Fibroblast of skin of right quadriceps (primary cell): Measurements from ENCODE around the gene ACHE.
A peak's percentile ranks its signal among the peaks of the same experiment; 100 is the strongest.

Experiments used
- DNase-seq: peaks from one replicate; pipeline ENCODE4 v3.0.0-alpha.2; 2013

ACHE gene

DNA sequence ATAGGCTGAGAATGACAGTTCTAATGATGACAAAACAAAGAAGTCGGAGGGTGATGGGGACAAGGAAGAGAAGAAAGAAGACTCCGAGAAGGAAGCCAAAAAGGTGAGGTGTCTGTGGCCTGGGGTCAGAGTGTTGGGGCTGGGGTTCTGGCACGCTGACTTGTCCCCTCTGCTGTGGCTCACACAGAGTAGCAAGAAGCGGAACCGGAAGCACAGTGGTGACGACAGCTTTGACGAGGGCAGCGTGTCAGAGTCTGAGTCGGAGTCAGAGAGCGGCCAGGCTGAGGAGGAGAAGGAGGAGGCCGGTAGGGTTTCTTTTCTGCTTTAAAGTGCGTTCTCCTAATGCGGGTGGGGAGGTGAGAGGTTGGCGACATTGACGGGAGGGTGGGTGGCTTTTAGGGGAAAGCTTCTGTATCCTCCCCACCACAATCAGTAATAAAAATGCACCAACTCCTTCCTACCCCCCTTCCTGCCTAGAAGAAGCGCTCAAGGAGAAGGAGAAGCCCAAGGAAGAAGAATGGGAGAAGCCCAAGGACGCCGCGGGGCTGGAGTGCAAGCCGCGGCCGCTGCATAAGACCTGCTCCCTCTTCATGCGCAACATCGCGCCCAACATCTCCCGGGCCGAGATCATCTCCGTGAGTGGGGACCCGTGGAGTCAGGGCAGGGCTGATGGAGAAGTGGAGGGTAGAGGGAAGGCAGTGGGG lies 10.8 kb downstream of the ACHE start:
- DNase-seq: no peak

DNA sequence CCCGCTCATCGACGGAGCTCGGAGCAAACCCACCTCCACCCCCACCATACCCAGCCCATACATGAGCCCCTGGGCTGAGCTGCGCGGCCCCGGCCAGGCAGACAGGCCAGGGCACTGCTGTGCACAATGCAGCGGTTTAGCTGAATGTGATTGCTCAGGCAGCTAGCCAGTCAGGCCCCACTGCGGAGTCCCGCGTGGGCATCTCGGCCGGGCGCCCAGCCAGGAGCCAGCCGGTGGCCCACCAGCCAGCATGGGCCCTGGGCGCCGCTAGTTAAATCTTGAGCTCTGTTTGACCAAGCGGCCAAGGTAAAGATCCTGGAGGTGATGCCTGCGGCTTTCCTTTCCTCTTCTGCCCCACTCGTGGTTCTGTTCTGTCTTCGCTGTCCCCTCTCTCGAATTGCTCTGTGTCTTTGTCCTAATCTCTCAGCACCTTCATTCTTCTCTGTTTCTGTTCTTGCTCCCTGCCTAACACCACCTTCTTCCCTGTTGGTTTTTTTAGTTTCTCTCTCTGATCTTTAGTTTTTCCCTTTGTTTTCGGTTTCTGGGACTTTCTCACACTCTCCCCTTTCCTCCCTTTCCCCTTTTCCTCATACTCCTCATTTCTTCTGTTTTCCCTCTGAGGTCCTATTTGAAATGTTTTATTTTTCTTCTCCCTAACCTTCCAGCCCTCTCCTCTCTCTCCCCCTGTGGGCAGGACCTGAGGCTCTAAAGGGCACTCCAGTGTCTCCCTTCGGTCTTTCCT lies 12.7 kb downstream of the ACHE start:
- no peak for DNase-seq

DNA sequence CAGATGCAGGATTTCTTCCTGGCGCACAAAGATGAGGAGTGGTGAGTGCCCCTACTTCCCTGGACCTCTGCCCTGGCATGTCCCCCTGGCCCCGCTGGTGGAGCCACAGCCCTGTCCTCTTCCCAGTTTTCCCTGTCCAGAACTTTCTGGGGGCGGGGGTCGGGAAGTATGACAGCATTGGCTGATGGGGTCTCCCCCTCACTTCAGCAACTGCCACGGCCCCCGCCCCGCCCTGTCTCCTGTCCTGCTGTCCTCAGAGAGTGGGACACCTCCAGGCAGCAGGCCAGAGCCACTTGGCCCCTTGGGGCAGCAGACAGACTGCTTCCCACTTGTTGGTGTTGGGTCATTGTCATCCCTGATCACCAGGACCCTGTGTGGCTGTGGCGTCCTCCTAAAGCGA lies 13.5 kb downstream of the ACHE start:
- no peak for DNase-seq

DNA sequence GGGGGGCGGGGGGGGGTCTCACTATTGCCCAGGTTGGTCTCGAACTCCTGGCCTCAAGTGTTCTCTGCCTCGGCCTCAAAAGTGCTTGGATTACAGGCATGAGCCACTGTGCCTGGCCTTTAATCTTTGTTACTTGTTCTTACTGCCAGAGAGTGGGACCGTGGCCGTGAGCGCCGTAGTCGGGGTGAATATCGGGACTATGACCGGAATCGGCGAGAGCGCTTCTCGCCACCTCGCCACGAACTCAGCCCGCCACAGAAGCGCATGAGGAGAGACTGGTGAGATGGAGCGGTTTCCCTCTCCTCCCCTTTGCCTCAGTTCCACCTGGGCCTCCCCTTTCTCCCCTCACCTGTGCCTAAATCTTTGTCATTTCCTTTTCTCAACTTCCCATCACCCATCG lies 14.6 kb downstream of the ACHE start:
- no peak for DNase-seq

DNA sequence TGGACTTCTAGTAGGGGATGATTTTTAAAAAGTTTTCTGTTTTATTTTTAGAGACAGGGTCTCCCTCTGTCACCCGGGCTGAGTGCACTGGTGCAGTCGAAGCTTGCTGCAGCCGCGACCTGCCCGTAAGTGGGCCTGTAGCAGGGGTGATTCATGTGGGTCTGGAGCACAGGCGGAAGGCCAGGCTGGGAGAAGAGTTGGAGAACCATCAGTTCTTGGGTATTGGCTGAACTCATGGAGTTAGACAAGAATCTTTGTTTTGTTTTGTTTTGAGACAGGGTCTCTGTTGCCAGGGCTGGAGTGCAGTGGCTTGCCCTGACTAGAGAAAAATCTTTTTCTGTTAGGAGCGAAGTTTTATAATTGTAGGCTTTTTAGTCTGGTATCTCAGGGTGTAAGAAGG lies 15.0 kb downstream of the ACHE start:
- DNase-seq: no peak

DNA sequence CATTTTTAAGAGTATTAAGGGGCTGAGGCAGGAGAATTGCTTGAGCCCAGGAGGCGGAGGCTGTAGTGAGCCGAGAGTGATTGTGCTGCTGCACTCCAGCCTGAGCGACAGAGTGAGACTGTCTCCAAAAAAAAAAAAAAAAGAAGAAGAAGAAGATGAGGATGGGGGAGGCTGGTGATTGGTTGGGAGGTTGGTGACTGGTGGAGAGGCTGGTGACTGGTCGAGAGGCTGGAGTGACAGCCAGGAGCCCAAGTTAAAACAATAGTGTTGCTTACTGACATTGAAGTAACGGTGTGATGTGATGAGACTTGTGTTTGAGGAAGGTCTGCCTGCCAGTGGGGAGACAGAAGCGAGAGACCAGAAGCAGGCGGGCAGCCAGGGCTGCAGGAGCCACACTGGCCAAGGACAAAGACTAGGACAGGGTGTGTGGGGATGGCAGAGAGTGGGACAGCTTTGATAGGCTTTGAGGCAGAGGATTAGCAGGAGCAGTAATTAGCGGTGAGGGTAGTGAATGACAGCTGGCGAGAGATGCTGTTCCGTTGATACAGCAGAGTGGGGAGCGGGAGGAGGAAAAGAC lies 15.9 kb downstream of the ACHE start:
- no peak for DNase-seq

DNA sequence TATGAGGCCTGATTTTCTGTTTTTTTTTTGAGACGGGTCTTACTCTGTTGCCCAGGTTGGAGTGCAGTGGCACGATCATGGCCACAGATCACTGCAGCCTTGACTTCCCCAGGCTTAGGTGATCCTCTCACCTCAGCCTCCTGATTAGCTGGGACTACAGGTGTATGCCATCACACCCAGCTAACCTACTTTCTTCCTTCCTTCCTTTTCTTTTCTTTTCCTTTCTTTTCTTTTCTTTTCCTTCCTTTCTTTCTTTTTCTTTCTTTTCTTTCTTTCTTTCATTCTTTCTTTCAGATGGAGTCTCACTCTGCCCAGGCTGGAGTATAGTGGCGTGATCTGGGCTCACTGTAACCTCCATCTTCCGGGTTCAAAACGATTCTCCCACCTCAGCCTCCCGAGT lies 17.0 kb downstream of the ACHE start:
- DNase-seq: no peak

DNA sequence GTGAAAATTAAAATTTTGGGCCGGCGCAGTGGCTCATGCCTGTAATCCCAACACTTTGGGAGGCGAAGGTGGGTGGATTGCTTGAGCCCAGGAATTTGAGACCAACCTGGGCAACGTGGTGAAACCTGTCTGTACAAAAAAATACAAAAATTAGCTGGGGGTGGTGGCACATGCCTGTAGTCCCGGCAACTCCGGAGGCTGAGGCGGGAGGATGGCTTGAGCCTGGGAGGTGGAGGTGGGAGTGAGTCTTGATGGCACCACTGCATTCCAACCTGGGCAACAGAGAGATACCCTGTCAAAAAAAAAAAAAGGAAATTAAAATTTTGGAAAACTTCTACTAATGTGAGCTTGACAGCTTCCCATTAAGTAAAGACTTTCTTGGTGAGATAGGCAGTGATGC lies 17.7 kb downstream of the ACHE start:
- DNase-seq: no peak

DNA sequence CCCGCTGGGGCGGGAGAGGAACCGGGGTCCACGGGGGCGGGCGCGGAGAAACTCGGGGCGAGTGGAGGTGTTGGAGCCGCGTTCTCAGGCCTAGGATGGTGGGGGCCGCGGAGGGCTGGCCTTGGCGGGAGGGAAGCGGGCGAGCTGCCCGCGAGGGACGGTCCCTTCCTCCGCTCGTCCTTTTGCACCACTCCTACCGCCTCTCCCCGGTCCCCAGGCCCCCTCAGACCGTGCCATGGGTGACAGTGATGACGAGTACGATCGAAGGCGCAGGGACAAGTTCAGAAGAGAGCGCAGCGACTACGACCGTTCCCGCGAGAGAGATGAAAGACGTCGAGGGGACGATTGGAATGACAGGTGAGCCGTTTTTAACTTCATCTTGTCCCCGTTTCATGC lies 20.3 kb downstream of the ACHE start:
- no peak for DNase-seq

DNA sequence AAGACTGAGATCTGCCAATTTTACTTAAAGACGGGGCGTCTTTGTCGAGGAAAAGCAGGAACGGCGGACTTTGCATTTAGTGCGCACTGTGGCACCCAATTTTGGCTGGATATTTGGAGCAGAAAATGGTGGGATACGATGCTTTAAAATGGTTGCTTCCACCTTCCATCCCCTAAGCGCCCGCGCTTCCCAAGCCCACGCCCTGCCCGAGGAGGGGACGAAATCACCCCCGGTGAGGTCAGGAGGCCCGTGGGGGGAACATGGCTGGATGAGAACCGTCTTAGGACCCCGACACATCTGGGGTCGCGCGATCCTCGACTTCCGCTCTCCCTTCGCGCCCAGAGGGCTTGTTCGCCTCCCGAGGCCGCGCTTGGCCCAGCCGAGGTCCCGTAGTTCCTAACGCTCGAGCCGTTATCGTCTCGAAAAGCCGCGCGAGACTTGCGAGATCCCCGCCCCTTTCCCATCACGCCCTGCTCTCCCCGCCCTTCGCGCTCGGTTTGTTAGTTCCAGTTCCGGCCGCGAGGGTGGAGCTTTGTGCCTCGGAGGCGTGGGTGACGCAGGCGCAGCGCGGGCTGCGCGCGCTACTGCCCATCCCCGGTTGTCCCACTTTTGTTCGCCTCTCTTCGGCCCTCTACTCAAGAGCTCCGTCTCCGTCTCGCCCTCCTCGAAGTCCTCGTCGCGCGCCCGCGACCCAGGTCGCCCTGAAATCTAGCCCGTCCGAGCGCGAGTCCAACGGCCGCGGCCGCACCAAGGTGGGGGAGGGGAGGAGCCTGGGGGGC lies 20.9 kb downstream of the ACHE start, which contains the start of gene SRRT:
Gene SRRT (plus strand): TSS at position 527 of the 779 bp plus-strand sequence. CDS start 488 bp downstream, outside the sequence.
- DNase-seq: peak; percentile 98

DNA sequence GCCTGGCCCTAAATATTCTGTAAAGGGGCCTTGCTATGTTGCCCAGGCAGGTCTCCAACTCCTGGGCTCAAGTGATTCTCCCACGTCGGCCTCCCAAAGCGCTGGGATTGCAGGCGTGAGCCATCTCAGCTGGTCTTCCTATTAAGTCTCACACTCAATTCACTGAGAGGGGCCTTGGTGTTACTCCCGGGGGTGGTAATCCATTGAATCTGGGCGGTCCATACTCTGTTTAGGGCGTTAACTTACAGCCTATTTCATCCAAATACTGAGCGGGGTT lies 21.4 kb downstream of the ACHE start:
- no peak for DNase-seq

DNA sequence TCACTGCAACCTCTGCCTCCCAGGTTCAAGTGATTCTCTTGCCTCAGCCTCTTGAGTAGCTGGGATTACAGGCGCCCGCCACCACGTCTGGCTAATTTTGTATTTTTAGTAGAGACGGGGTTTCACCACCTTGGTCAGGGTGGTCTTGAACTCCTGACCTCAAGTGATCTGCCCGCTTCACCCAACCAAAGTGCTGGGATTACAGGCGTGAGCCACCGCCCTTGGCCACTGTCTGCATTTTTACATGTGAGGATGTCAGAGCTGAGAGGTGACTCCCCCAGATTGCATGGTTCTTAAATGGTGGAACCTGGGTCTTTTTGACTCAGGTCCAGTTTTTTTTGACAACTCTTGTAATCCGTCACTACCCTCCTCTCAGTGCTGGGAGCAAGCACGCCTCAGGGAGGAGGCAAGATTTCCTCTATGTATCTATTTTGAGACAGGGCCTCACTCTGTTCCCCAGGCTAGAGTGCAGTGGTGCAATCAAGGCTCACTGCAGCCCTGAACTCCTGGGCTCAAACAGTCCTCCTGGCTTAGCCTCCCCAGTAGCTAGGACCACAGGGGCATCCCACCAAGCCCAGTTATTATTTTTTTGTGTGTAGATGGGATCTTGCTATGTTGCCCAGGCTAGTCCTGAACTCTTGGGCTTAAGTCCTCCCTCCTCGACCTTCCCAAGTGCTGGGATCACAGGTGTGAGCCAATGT lies 21.9 kb downstream of the ACHE start:
- DNase-seq: no peak

DNA sequence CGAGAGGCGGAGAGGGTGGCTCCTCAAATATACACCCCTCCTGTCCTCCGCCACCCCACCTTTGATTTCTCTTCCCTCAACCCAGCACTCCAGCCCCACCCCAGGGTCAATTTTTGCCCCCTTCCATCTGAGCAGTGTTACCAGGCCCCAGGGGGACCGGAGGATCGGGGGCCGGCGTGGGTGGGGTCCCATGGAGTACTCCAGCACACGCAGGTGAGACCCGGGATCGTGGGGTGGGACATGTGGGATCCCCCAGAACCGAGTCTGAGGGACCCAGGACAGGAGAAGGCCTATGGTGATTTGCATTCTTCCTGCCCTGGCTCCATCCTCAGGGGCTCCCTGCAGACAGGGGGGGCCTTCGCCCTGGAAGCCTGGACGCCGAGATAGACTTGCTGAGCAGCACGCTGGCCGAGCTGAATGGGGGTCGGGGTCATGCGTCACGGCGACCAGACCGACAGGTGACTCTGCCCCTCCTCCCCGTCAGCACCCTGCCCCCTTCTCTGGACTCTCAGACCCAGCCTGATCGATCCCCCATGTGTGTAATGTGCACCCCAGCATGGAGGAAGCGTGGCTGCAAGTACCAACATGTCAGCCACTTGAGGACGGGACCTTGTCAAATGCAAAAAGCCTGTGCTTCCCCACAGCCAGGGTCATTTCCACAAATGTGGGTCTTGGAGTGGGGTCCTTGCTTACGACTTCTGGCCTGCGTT lies 27.8 kb downstream of the ACHE start:
- DNase-seq: no peak

DNA sequence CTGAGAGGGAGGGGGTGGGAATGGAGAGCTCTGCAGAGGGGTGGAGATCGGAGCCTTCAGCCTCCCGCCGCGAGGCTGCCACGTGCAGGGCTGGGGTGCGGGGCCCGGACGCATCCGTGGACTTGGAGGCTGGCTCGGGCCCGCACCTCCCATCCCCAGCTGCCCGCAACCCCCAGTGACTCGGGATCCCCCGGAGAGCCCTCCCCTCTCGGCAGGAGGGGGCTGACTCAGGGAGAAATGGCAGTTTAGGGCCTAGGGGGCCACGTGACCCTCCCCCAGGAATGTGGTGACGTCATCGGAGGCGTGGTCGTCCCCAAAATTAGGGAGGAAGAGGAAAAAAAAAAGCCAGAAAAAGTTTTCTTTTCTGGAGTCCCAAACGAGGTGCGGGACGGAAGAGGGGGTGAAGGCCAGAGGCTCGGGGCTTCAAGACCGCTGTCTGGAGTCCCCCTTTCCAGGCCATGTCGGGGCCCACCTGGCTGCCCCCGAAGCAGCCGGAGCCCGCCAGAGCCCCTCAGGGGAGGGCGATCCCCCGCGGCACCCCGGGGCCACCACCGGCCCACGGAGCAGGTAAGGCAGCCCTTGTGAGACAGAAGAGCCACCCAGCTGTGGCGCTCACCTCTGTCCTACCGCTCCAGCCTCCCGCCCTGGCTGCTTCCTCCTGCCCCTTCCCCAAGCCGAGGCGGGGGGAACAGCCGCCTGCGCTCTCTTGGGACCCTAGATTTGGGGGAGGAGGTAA lies 28.5 kb downstream of the ACHE start, which contains the start of gene TRIP6:
Gene TRIP6 (plus strand): TSS at position 348 of the 736 bp plus-strand sequence. CDS start 111 bp downstream, at position 459.
- peak; percentile 98 for DNase-seq

DNA sequence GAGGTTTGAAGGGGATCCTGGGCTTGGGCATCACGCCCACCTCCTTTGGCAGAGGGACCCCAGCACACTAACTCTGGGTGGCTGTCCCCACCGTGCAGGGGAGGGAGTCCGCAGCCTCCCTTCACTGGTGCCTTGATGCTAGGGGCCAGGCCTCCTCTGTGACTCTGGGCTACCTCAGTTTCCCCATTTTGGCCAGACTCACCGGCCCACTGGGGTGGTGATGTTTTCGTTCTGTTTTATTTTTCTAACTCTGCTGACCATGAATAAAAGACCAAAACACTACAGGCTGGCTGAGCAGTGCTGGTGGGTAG lies 29.0 kb downstream of the ACHE start:
- DNase-seq: no peak

DNA sequence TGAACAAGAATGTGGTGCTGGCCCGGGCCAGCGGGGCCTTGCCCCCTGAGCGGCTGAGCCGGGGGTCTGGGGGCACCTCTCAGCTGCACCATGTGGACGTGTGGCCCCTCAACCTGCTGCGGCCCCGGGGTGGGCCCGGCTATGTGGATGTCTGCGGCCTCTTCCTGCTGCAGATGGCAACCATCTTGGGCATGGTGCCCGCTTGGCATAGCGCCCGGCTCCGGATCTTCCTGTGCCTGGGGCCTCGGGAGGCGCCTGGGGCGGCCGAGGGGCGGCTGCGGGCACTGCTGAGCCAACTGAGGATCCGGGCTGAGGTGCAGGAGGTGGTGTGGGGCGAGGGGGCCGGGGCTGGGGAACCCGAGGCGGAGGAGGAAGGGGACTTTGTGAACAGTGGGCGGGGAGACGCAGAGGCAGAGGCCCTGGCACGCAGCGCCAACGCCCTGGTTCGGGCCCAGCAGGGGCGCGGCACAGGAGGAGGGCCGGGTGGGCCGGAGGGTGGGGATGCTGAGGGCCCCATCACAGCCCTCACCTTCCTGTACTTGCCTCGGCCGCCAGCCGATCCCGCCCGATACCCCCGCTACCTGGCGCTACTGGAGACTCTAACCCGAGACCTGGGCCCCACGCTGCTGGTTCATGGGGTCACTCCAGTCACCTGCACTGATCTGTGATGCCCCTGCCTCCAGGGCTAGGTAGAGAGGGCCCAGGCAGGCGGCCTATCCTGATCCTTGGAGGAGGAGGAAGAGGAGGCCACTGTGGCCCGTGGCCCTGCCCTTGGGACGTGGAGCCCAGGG lies 29.6 kb downstream of the ACHE start:
- no peak for DNase-seq

DNA sequence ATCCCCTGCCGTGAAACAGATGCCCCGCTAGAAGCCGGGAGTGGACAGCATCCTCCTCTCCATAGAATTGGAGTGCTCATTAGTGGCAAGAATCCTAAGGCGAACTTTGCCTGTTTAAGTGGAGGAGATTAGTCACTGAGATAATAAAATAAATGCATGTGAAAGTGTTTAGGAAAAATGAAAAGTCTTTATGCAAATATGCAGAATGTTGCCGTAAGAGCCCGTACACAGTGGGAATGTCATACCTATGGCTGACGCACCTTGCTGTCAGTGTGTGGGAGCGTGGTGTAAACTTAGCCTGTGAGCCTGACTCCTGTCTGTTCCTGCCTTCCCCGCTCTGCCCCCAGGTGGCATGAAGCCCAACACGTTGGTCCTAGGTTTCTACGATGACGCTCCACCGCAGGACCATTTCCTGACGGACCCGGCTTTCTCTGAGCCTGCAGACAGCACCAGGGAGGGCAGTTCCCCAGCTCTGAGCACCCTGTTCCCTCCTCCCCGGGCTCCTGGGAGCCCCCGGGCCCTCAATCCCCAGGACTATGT lies 30.2 kb downstream of the ACHE start:
- no peak for DNase-seq

DNA sequence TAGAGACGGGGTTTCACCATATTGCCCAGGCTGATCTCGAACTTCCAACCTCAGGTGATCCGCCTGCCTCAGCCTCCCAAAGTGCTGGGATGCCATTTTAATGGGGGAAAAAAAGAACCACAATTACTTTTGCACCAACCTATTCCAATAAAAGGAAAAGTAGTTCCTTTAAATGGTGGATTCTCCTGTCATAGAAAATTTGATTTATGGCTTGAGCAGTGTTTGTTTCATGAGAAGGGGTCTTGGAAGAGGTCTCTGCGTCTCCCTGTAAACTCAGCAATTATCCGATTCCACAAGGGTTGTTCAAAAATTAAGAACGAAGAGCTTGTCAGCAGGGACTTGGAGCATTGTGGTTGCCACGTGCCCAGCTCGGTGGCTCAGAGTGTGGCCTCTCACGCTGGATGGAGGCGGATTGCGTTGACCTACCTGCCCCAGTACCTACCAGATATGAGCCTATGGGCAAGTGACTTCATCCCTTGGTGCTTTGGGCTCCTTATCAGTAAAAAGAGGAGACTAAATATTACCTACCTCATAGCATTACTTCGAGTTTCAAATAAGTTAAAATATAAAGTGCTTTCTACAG lies 31.3 kb downstream of the ACHE start:
- no peak for DNase-seq

DNA sequence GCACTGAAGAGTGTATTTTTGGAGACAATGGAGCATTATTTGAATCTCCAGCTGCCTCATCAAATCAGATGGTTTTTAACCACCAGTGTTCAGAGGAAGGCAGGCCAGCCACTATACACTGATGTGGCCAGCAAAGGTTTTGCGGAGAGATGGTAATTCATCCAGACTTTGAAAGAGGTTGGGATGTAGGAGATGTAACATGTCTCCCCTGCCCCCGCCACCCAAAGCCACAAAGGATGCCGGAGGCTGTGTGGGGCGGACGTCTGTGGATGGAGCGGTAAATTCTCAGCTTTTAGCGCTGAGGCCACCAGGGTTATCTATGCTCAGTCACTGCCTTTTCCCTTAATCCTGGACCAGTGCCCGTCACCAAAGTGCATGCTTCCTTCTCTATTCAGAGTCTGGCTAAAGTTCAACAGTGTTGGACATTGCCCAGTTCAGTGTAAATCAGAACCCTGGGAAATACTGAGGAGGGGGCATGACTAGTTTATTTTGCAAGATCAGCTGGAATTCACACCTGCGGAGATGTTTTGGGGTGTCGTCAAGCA lies 32.2 kb downstream of the ACHE start:
- no peak for DNase-seq

DNA sequence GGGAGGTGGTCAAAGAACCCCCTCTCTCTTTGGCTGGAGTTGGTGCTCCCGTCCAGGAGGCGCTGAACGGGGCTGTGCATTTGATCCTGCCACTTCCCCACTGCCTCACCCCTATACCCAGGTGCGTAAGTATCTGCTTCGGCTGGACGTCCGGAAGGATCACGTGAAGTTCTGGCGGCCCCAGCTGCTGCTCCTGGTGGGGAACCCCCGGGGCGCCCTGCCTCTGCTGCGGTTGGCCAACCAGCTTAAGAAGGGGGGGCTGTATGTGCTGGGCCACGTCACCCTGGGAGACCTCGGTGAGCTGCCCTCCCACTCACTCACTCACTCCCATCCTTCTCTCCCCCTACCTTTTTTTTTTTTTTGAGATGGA lies 34.1 kb downstream of the ACHE start:
- DNase-seq: no peak
